ENCODE data around the gene PCYOX1L. TPM values are rescaled to one million over a fixed set of nuclear protein-coding genes. Genes with fewer than 3 reads are reported as not detected.

PCYOX1L gene
- polyA plus RNA-seq, 2 of the 4 experiments (the other 2 are of a cell fraction): 2.1 to 6.7 TPM

DNA sequence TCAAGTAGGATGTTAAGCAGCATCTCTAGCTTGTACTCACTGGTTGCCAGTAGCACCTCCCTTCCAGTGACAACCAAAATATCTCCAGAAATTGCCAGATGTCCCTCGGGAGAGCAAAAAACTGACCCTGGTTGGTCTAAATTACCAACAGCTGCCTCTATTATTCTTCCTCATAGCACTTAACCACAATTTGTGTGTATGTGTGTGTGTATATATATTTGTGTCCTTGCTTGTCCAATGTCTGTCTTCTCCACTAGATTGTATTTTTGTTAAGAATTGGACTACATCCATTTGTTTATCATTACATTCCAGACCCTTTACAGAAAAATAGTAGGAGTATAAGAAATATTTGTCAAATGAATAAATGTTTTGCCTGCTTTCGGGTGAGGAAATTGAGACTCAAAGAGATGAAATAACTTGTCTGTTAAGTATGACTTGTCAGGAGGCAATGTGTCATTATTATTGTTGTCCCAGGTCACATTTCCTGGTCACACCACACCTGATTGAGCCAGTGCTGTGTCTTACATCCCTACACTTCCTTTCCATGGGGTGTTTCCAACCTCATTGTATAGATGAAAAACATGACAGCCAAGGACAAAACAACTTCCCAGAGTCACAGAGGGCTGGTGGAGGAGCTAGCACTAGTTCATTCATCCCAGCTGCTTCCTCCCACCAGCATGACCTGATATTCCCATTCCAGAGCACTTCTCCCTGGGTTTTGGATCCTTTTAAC is 24.0 kb upstream of the PCYOX1L start:
- 84% methylated on average over 2 of the region's 2 CpGs for WGBS (ENCODE audit: missing lambda C conversion rate)
- FAIRE-seq (no peak), DNase-seq (ENCODE audit: low read depth in 1 of 2, low spot score in 1 of 2) (no peak), ATAC-seq (no peak)
- Histone ChIP-seq H3K4me3 (no peak overlapping the region), H3K9me3 (no peaks in the 10 kb centered on the region), H3K27ac (no peak overlapping the region), H3K4me2 (no peak overlapping the region), H3K4me1 (peaks cover 11% of the 10 kb centered on the region)
- TF ChIP-seq MAFK (IDR thresholded peaks at IDR 0.05; ENCODE audit: partially characterized antibody): no peak
- TF ChIP-seq HOXB13 (CRISPR knock-in tag; IDR thresholded peaks at IDR 0.05; ENCODE audit: low read depth): no peak
- ChIA-PET CTCF (interaction anchor here (1.3 to 2.7 kb wide), 4 partner anchors 9 to 33 kb away, joined by 3 to 10 read pairs (median 4); no protein-coding TSS in a partner anchor), POLR2A (no interaction called here)

DNA sequence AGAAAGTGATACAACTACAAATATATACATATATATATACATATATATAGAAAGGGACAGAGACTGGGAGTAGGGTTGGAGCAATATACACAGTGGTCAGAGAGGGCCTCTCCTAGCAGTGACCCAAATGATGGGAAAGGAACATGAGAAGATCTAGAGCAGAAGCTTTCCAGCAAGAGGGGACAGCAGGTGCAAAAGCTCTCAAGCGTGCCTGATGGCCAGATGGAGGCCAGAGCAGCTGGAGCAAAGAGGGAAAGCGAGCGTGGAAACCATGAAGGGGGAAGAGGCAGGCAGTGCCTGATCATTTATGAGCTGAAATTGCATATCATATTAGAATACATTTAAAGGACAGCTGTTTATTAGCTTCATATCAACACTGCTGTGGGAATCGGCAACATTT is 20.1 kb upstream of the PCYOX1L start:
- Histone ChIP-seq H3K27ac (no peak overlapping the region), H3K4me2 (no peak overlapping the region), H3K4me1 (peaks cover 17% of the 10 kb centered on the region), H3K9me3 (no peaks in the 10 kb centered on the region), H3K4me3 (no peak overlapping the region)
- ChIA-PET CTCF (interaction anchor here (0.8 to 12.7 kb wide), 3 partner anchors 11 to 34 kb away, joined by 3 to 93 read pairs (median 4); no protein-coding TSS in a partner anchor), POLR2A (no interaction called here)
- TF ChIP-seq, protein P1, sequence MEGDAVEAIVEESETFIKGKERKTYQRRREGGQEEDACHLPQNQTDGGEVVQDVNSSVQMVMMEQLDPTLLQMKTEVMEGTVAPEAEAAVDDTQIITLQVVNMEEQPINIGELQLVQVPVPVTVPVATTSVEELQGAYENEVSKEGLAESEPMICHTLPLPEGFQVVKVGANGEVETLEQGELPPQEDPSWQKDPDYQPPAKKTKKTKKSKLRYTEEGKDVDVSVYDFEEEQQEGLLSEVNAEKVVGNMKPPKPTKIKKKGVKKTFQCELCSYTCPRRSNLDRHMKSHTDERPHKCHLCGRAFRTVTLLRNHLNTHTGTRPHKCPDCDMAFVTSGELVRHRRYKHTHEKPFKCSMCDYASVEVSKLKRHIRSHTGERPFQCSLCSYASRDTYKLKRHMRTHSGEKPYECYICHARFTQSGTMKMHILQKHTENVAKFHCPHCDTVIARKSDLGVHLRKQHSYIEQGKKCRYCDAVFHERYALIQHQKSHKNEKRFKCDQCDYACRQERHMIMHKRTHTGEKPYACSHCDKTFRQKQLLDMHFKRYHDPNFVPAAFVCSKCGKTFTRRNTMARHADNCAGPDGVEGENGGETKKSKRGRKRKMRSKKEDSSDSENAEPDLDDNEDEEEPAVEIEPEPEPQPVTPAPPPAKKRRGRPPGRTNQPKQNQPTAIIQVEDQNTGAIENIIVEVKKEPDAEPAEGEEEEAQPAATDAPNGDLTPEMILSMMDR (IDR thresholded peaks at IDR 0.05): no peak
- TF ChIP-seq JUN (IDR thresholded peaks at IDR 0.05) (no peak), GATA3 (IDR thresholded peaks at IDR 0.05; ENCODE audit: borderline replicate concordance) (no peak), ZNF302 (CRISPR knock-in tag; IDR thresholded peaks at IDR 0.05) (no peak), POLR2AphosphoS2 (conservative IDR thresholded peaks at IDR 0.05; ENCODE audit: low read length) (no peak), RNF2 (IDR thresholded peaks at IDR 0.05; ENCODE audit: borderline replicate concordance, low read depth) (no peak), FOSB (CRISPR knock-in tag; IDR thresholded peaks at IDR 0.05) (no peak), HOXB13 (CRISPR knock-in tag; IDR thresholded peaks at IDR 0.05; ENCODE audit: low read depth) (no peak), POLR2A (IDR thresholded peaks at IDR 0.05; ENCODE audit: low read length) (no peak), MAFK (IDR thresholded peaks at IDR 0.05; ENCODE audit: partially characterized antibody) (no peak)
- TF ChIP-seq, protein P2, sequence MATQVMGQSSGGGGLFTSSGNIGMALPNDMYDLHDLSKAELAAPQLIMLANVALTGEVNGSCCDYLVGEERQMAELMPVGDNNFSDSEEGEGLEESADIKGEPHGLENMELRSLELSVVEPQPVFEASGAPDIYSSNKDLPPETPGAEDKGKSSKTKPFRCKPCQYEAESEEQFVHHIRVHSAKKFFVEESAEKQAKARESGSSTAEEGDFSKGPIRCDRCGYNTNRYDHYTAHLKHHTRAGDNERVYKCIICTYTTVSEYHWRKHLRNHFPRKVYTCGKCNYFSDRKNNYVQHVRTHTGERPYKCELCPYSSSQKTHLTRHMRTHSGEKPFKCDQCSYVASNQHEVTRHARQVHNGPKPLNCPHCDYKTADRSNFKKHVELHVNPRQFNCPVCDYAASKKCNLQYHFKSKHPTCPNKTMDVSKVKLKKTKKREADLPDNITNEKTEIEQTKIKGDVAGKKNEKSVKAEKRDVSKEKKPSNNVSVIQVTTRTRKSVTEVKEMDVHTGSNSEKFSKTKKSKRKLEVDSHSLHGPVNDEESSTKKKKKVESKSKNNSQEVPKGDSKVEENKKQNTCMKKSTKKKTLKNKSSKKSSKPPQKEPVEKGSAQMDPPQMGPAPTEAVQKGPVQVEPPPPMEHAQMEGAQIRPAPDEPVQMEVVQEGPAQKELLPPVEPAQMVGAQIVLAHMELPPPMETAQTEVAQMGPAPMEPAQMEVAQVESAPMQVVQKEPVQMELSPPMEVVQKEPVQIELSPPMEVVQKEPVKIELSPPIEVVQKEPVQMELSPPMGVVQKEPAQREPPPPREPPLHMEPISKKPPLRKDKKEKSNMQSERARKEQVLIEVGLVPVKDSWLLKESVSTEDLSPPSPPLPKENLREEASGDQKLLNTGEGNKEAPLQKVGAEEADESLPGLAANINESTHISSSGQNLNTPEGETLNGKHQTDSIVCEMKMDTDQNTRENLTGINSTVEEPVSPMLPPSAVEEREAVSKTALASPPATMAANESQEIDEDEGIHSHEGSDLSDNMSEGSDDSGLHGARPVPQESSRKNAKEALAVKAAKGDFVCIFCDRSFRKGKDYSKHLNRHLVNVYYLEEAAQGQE (IDR thresholded peaks at IDR 0.05): no peak
- DNase-seq (ENCODE audit: low read depth in 1 of 2, low spot score in 1 of 2) (no peak), ATAC-seq (no peak), FAIRE-seq (no peak)
- 91% methylated on average over 4 of the region's 4 CpGs for WGBS (ENCODE audit: missing lambda C conversion rate)

DNA sequence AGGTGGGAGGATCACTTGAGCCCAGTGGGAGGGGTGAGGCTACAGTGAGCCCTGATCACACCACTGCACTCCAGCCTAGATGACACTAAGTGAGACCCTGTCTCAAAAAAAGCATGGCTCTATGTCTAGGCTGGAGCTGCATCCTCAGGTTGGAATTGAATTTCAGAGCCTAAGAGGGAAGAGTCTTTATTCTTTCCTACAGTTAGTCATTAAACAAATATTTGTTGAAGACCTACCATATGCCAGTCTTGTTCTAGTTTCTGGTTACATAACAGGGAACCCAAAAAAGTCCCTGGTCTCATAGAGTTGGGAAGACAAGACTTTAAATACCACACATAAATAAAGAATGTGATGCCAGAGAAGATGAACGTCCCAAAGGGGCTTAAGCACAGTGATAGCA is 19.5 kb upstream of the PCYOX1L start:
- POLR2A ChIA-PET: no interaction called here
- no peak for FAIRE-seq

More for the DNA sequence above, 19.5 kb upstream of the PCYOX1L start:
- ATAC-seq (peak in 1 of 2 experiments; percentile 46; a peak in 2 of 6 replicates), DNase-seq (ENCODE audit: low read depth in 1 of 2, low spot score in 1 of 2) (no peak)
- Histone ChIP-seq H3K4me2 (peak overlapping the region; percentile 42; the same call in 2 of the 3 replicates), H3K4me3 (no peak overlapping the region), H3K27ac (no peak overlapping the region), H3K4me1 (peaks cover 17% of the 10 kb centered on the region), H3K9me3 (no peaks in the 10 kb centered on the region)
- 33% methylated on average over 1 of the region's 1 CpG for WGBS (ENCODE audit: missing lambda C conversion rate)
- TF ChIP-seq EP300 (IDR thresholded peaks at IDR 0.05) (no peak), POLR2A (IDR thresholded peaks at IDR 0.05; ENCODE audit: low read length) (no peak), MAZ (IDR thresholded peaks at IDR 0.05; ENCODE audit: borderline replicate concordance, low read depth, low read length) (no peak)
- TF ChIP-seq, protein P3, sequence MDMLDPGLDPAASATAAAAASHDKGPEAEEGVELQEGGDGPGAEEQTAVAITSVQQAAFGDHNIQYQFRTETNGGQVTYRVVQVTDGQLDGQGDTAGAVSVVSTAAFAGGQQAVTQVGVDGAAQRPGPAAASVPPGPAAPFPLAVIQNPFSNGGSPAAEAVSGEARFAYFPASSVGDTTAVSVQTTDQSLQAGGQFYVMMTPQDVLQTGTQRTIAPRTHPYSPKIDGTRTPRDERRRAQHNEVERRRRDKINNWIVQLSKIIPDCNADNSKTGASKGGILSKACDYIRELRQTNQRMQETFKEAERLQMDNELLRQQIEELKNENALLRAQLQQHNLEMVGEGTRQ (IDR thresholded peaks at IDR 0.05): no peak
- TF ChIP-seq, protein P1 (IDR thresholded peaks at IDR 0.05): no peak
- CTCF ChIA-PET: interaction anchor here (0.8 to 12.7 kb wide), 4 partner anchors 11 to 33 kb away, joined by 3 to 93 read pairs (median 4); no protein-coding TSS in a partner anchor
